C4-2B (cell line): ENCODE results near the gene TMEM184A.

Source experiments
- ZFX ChIP-seq: fragments of 450-650 bp; IDR thresholded peaks from 2 replicates; pipeline ENCODE4 v1.6.1; 2017
- TF ChIP-seq, protein P1 (sequence below): fragments of 450-650 bp; conservative IDR thresholded peaks from 2 replicates; pipeline ENCODE4 v1.5.1; 2017; ENCODE audit warnings: mild to moderate bottlenecking

DNA sequence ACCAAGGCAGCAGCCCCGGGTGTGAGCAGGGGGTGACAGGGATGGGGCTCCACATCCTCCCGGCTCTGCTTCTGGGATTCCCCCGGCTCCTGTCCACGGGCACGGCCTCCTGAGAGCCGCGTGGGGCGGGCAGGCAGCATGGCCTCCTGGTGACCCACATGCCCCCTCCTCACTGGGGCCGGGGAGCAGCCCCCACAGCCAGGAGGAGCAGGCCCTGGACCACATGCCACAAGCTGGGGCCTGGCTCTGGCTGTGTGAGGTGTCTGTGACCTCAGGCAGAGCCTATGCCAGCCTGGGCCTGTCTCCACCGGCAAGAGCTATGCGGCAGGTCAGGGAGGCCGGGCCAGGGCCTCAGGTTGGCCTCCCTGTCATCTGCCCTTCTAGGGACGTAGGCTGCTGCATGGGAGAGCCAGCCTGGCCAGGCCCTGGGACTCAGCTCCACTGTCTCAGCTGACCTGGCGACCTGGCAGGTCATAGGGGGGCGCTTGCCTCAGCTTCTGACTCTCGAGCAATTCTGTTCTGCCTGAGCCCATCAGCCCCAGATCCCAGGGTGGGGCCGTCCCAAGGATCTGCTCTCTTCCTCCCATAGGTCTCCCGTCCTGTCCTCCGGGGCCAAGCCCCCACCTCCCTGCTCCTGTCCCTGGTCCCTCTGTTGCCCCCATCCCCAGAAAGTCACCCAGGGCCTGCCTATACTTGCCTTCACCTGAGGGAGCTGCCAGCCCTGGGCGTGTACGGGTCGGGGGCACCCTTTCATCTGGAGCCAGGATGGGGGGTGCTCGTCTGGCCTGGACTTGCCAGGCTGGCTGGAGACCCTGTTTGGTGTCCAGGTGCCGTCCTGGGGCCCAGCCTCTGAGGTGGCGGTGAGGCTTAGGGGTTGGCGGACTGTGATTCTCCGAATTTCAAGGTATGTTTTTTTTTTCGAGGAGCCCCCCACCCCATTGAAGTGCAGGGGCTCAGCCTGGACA, 3.9 kb upstream of the TMEM184A start:
- TF ChIP-seq, protein P1, sequence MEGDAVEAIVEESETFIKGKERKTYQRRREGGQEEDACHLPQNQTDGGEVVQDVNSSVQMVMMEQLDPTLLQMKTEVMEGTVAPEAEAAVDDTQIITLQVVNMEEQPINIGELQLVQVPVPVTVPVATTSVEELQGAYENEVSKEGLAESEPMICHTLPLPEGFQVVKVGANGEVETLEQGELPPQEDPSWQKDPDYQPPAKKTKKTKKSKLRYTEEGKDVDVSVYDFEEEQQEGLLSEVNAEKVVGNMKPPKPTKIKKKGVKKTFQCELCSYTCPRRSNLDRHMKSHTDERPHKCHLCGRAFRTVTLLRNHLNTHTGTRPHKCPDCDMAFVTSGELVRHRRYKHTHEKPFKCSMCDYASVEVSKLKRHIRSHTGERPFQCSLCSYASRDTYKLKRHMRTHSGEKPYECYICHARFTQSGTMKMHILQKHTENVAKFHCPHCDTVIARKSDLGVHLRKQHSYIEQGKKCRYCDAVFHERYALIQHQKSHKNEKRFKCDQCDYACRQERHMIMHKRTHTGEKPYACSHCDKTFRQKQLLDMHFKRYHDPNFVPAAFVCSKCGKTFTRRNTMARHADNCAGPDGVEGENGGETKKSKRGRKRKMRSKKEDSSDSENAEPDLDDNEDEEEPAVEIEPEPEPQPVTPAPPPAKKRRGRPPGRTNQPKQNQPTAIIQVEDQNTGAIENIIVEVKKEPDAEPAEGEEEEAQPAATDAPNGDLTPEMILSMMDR: no peak
- TF ChIP-seq ZFX: no peak
